GM23338 (cell line): ENCODE results near the gene RPL12. TPM values are rescaled to one million over a fixed set of nuclear protein-coding genes. Genes with fewer than 3 reads are reported as not detected.
"Not testable (repeated sequence)": the region's sequence is repeated elsewhere in the genome, so short reads cannot be mapped to it uniquely, and the experiment has no call there.

Source experiments
- ATAC-seq: fragments of 200-7000 bp; cut with Tn5 transposase; 3 replicates; pipeline ENCODE4 v1.9.1; 2020
- DNase-seq: peaks from one replicate; pipeline ENCODE4 v3.0.0-alpha.2; 2015; ENCODE audit warnings: low spot score
- H2AFZ ChIP-seq: fragments of 200-600 bp; sonication (generic); 2 replicates; pipeline ENCODE4 v1.8.0; 2016; ENCODE audit warnings: antibody characterized with exemption, mild to moderate bottlenecking, moderate library complexity
- H3F3A ChIP-seq: fragments of 200-600 bp; sonication (generic); replicated peaks from 2 replicates; pipeline ENCODE4 v1.8.0; 2017; ENCODE audit warnings: antibody characterized with exemption, mixed run types, low read depth
- H3K27ac ChIP-seq: fragments of 200-600 bp; sonication (generic); 2 replicates; pipeline ENCODE4 v1.6.1; 2016; ENCODE audit warnings: low read depth
- H3K27me3 ChIP-seq: fragments of 200-600 bp; sonication (generic); 2 replicates; pipeline ENCODE4 v1.8.0; 2016; ENCODE audit warnings: mild to moderate bottlenecking, mixed run types, moderate library complexity; ENCODE audit not compliant: insufficient read depth
- H3K36me3 ChIP-seq: fragments of 200-600 bp; sonication (generic); 2 replicates; pipeline ENCODE4 v1.8.0; 2016; ENCODE audit warnings: mild to moderate bottlenecking; ENCODE audit not compliant: insufficient read depth
- H3K4me1 ChIP-seq: fragments of 200-600 bp; sonication (generic); 2 replicates; pipeline ENCODE4 v1.8.0; 2016; ENCODE audit warnings: mild to moderate bottlenecking, moderate library complexity; ENCODE audit not compliant: insufficient read depth
- H3K4me2 ChIP-seq: fragments of 200-600 bp; sonication (generic); 2 replicates; pipeline ENCODE4 v1.7.1; 2017; ENCODE audit warnings: mixed run types
- H3K4me3 ChIP-seq: fragments of 200-600 bp; sonication (generic); 2 replicates; pipeline ENCODE4 v1.6.1; 2016; ENCODE audit warnings: mixed run types
- H3K79me2 ChIP-seq: fragments of 200-600 bp; sonication (generic); replicated peaks from 2 replicates; pipeline ENCODE4 v1.8.0; 2017; ENCODE audit warnings: mild to moderate bottlenecking; ENCODE audit not compliant: insufficient read depth
- H3K9me2 ChIP-seq: fragments of 200-600 bp; sonication (generic); 2 replicates; pipeline ENCODE4 v1.8.0; 2017; ENCODE audit not compliant: insufficient read depth
- H4K20me1 ChIP-seq: fragments of 200-600 bp; sonication (generic); replicated peaks from 2 replicates; pipeline ENCODE4 v1.8.0; 2017; ENCODE audit warnings: mild to moderate bottlenecking; ENCODE audit not compliant: insufficient read depth
- H3K27ac Mint-ChIP-seq: 2 replicates; pipeline ENCODE4 v1.8.0; 2020; ENCODE audit warnings: inconsistent platforms, mild to moderate bottlenecking, moderate library complexity, mixed read lengths
- H3K27me3 Mint-ChIP-seq: 3 replicates; pipeline ENCODE4 v1.8.0; 2022; ENCODE audit warnings: low read depth, mild to moderate bottlenecking, moderate library complexity, mixed read lengths, inconsistent platforms; ENCODE audit not compliant: insufficient read depth, poor library complexity
- H3K36me3 Mint-ChIP-seq: 3 replicates; pipeline ENCODE4 v1.8.0; 2021; ENCODE audit warnings: low read depth, mild to moderate bottlenecking, inconsistent platforms, moderate library complexity, mixed read lengths
- H3K4me1 Mint-ChIP-seq: 3 replicates; pipeline ENCODE4 v1.8.0; 2020; ENCODE audit warnings: mild to moderate bottlenecking, inconsistent platforms, mixed read lengths
- H3K4me3 Mint-ChIP-seq: 3 replicates; pipeline ENCODE4 v1.8.0; 2021; ENCODE audit warnings: moderate library complexity, mild to moderate bottlenecking, inconsistent platforms, mixed read lengths
- H3K9me3 Mint-ChIP-seq: 3 replicates; pipeline ENCODE4 v1.8.0; 2020; ENCODE audit warnings: moderate library complexity, mild to moderate bottlenecking, inconsistent platforms, mixed read lengths
- CTCF ChIP-seq, 2 experiments: fragments of 200-600 bp in 1 of 2; sonication (generic) in 1 of 2; conservative IDR thresholded peaks; 2 replicates each; pipeline versions ENCODE4 v1.5.1 to v1.6.1; 2016 to 2017; ENCODE audit warnings: antibody characterized with exemption in 2 of 2, low read depth in 2 of 2, mild to moderate bottlenecking in 2 of 2, moderate library complexity in 1 of 2
- ZNF331 ChIP-seq: fragments of 250-450 bp; sonication (Bioruptor Pico); IDR thresholded peaks from 2 replicates; pipeline ENCODE4 v1.5.0; 2020; ENCODE audit warnings: low read depth, mild to moderate bottlenecking, moderate library complexity
- ZNF462 ChIP-seq: fragments of 250-450 bp; sonication (Bioruptor Pico); IDR thresholded peaks from 2 replicates; pipeline ENCODE4 v1.5.0; 2020; ENCODE audit warnings: mild to moderate bottlenecking, moderate library complexity
- polyA plus RNA-seq: library from polyadenylated mRNA; unstranded; fragments of >200 nt; fragmentation: Nextera tagmentation; extraction: Ambion mirVana; gene quantifications from 2 replicates; pipeline ENCODE4 v1.2.1, GENCODE V29; 2016
- total RNA-seq: library from RNA; depleted of rRNA; stranded (reverse); fragments of >200 nt; shearing (Covaris generic); gene quantifications from 2 replicates; pipeline ENCODE4 v1.2.3, GENCODE V29; 2014

The RPL12 gene
- total and polyA plus RNA-seq, 2 experiments from 2014 or later, result 2,121 to 2,596 TPM

- no peak for TF ChIP-seq CTCF (conservative IDR thresholded peaks at IDR 0.05; ENCODE audit: low read depth in 2 of 2)
- no peak for TF ChIP-seq ZNF462 (CRISPR knock-in tag)
- TF ChIP-seq ZNF331 (CRISPR knock-in tag), result no peak
Observed at GRCh38 chr9:127467621-127468020, 16.4 kb upstream of the RPL12 start (continued).

GRCh38 chr9:127466407-127466917 is 15.3 kb upstream of the RPL12 start:
- not testable (repeated sequence) for H3K4me2 ChIP-seq, H3K4me3 ChIP-seq, DNase-seq, H3K9me2 ChIP-seq, H3K27me3 Mint-ChIP-seq, H3K36me3 ChIP-seq, ATAC-seq, H3K27me3 ChIP-seq, H3K79me2 ChIP-seq, H3K4me1 ChIP-seq, H3K9me3 Mint-ChIP-seq, H2AFZ ChIP-seq, H3F3A ChIP-seq, H3K4me1 Mint-ChIP-seq, H3K27ac ChIP-seq, H3K4me3 Mint-ChIP-seq, H3K27ac Mint-ChIP-seq, H4K20me1 ChIP-seq
- H3K36me3 Mint-ChIP-seq, result peaks cover 37% of the 10 kb centered on the region
